ENCODE measurements around the gene PRKAR1B.

The PRKAR1B gene

DNA sequence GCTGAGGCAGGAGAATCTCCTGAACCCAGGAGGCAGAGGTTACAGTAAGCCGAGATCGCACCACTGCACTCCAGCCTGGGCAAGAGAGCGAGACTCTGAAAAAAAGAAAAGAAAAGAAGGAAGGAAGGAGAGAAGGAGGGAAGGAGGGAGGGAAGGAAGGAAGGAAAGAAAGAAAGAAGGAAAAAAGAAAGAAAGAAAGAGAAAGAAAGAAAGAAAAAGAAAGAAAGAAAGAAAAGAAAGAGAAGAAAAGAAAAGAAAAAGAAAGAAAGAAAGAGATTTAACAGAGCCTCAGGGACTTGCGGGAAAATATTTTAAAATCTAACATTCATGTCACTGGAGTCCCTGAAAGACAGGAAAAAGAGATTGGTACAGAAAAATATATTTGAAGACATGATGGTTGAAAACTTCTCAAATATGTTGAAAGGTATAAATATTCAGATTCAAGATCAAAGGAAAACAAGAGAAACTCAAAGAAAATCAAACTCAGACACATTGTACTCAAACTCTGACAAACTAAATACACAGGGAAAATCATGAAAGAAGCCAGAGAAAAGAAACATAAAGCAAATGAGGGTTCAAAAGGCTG, 25.9 kb downstream of the PRKAR1B start:
- no peak for DNase-seq
- intact Hi-C loops (cut with DNase I), result no loop called here

- DNase-seq, result peak in 2 of 10 donors; percentile 39 to 60
- intact Hi-C loops (cut with DNase I), result no loop called here
Observed at GRCh38 chr7:699476-700170, 27.5 kb downstream of the PRKAR1B start.

GRCh38 chr7:698515-699475, 28.3 kb downstream of the PRKAR1B start:
- DNase-seq, result peak in 2 of 10 donors; percentile 63 to 69
- intact Hi-C loops (cut with DNase I), result no loop called here

DNA sequence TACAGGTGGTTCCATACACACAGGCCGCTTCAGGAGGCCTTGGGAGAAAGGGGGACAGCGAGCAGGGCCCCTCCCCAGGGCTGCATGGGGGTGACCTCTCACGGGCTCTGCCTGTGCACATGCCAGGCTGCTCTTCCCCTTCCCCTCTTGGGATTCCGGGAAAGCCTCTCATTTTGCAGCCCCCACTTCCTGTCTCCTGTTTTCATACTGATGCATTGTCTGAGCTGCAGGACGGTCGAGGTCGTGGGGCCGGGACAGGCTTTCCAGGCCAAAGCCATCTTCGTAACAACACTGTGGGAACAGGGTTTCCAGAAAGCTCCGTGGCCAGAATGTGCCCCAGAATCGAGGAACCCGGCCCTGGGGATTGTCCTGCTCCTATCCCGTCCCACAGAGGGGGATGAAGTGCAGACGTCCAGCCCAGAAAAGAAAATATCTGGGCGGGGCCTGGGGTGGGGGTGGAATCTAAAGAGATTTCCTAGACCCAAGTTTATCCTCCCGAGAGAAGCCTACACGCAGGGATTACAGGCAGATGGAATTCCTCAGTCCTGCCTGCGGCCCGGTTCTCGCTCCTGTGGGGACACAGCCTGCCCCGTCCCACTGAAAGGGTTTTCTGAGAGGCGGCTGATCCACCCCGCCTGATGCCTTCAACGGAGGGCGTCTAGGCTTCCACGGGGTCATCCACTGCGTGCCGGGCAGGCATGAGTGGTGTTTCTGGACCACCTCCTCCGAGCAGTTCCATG, 30.1 kb downstream of the PRKAR1B start:
- intact Hi-C loops (cut with DNase I), result no loop called here
- peak in 2 of 10 donors; percentile 62 to 79 for DNase-seq

- DNase-seq, result peak in 1 of 10 donors; percentile 63
Observed at GRCh38 chr7:696426-696811, 30.7 kb downstream of the PRKAR1B start.

GRCh38 chr7:693280-693679, 33.8 kb downstream of the PRKAR1B start:
- intact Hi-C loops (cut with DNase I), result no loop called here
- DNase-seq, result no peak

More at GRCh38 chr7:696426-696811, 30.7 kb downstream of the PRKAR1B start:
- intact Hi-C loops (cut with DNase I), result no loop called here

GRCh38 chr7:691361-692045, 35.6 kb downstream of the PRKAR1B start:
- intact Hi-C loops (cut with DNase I), result no loop called here
- peak in 8 of 10 donors; percentile 34 to 94 (median 71) for DNase-seq

- DNase-seq, result no peak
- intact Hi-C loops (cut with DNase I), result no loop called here
Observed at GRCh38 chr7:690478-691360, 36.4 kb downstream of the PRKAR1B start.

DNA sequence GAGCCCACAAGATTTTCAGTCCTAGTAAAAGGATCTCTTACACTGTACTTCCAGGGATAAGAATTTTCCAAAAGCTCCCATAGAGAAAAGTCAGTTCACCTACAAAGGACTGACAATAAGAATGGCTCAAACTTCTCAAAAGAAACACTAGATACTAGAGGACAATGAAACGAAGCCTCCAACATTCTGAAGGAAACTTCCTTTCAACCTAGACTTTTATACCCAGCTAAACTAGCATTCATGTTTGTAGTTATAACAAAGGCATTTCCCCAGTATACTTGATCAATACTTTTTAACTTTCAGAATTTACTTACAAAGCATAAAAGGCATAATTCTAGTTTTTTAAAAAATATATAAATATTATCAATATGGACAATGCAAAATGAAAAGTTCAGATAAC, 41.5 kb downstream of the PRKAR1B start:
- no peak for DNase-seq
- intact Hi-C loops (cut with DNase I), result no loop called here

GRCh38 chr7:684416-684815, 42.7 kb downstream of the PRKAR1B start:
- DNase-seq, result no peak
- intact Hi-C loops (cut with DNase I), result no loop called here

GRCh38 chr7:683526-684205, 43.4 kb downstream of the PRKAR1B start:
- intact Hi-C loops (cut with DNase I), result no loop called here
- no peak for DNase-seq

DNA sequence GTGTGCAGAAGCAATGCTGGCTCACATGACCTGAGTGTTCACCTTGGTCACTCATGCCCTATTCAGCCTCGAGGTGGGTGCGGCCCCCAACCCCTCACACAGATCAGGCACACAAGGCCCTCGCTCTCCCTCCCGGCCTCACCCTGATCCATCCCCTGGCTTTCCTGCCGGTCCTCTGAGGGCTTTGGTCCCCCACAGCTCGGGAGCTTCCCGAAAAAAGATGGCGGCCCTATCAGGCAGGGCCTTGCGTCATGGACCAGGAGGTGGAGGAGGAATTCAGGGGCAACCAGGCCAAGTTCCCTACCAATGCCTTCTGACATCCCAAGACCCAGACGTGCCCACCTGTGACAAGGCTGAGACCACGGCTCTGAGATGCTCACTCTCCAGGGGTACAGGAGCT, 44.3 kb downstream of the PRKAR1B start:
- intact Hi-C loops (cut with DNase I), result no loop called here

GRCh38 chr7:681551-682307, 45.4 kb downstream of the PRKAR1B start:
- intact Hi-C loops (cut with DNase I), result no loop called here
- no peak for DNase-seq

More for the DNA sequence above, 44.3 kb downstream of the PRKAR1B start:
- DNase-seq, result no peak

DNA sequence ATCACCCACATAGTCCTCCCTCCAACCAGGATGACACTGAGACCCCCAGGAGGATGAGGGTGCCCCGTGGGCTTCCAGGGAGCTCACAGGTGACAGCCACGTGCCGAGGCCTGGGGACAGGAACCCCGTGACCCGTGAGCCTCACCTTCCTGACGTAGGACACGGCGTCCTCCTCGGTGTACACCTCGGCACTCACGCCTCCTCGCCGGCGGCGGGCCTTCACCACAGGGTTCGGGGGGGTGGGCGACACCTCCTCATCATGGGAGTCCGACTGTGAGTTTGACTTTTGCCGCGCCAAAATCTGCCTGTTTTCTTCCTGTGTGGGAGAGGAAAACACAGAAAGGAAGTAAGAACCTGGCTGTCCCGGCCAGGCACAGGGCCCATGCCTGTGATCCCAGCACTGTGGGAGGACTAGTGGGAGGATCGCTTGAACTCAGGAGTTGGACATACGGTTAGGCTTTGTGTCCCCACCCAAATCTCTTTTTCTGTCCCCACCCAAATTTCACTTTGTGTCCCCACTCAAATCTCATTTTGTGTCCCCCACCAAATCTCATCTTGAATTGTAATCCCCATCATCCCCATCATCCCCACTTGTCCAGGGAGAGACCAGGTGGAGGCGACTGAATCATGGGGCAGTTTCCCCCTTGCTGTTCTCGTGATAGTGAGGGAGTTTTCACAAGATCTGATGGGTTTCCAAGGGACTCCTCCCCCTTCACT, 46.5 kb downstream of the PRKAR1B start:
- no peak for DNase-seq
- intact Hi-C loops (cut with DNase I), result no loop called here

DNA sequence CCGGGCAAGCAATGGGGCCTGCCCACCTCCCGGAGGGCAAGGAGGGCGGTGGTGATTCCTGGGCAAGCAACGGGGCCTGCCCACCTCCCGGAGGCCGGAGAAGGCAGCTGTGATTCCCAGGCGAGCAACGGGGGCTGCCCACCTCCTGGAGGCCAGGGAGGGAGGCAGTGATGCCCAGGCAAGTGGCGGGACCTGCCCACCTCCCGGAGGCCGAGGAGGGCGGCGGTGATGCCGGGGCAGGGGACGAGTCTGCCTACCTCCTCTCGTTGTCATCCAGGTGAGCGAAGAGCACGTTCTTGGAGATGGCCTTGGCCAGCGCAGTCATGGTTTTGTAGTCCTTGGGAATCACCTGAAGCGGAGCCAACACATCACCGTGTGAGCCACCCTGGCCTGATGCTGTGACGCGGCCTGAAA, 50.1 kb downstream of the PRKAR1B start:
- intact Hi-C loops (cut with DNase I), result no loop called here
- peak in 1 of 10 donors; percentile 75 for DNase-seq

DNA sequence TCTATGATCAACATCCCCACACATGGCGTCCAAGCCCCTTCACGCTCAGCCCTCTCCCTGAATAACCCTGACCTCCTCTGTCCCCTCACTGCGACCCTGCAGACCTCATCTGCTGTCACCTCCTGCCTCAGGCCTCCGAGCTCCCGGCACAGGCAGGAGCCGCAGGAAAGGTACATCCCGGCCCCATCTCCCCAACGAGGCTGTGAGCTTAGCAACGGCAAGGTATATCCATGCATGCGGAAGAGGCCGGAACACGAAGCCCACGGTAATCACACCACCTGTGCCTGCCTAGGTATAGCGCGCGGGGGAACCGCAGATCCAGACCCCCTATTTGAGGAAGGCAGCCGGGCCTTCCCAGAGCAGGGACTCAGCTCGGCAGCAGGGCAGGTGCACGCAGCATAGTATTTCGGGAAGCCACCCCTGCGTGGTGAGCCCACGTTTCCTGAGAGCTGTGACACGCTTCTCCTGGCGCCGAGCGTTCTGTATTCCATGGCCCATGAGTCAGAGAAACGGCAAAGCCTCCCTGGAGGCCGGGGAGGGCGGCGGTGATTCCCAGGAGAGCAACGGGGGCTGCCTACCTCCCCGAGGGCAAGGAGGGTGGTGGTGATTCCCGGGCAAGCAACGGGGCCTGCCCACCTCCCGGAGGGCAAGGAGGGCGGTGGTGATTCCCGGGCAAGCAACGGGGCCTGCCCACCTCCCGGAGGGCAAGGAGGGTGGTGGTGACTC, 50.7 kb downstream of the PRKAR1B start:
- intact Hi-C loops (cut with DNase I), result no loop called here
- DNase-seq, result peak in 8 of 10 donors; percentile 46 to 95 (median 69)
